Erythroblast (primary cell): ENCODE data around the gene MIEF1.

Experiments
- GATA1 ChIP-seq: IDR thresholded peaks from 2 replicates; pipeline ENCODE4 v1.6.1; 2011; ENCODE audit warnings: low read depth, mild to moderate bottlenecking, control low read depth, low read length, moderate library complexity
- POLR2A ChIP-seq: IDR thresholded peaks from 2 replicates; pipeline ENCODE4 v1.6.1; 2011; ENCODE audit warnings: mild to moderate bottlenecking, low read length

- TF ChIP-seq POLR2A (no peak), GATA1 (no peak)
Measured at GRCh38 chr22:39504071-39504470, 2.0 kb downstream of the MIEF1 start.
